ENCODE data around the gene EVA1A.

- TF ChIP-seq CTCF (IDR thresholded peaks at IDR 0.05) (no peak), POLR2A (IDR thresholded peaks at IDR 0.05) (no peak)
Observed at GRCh38 chr2:75456825-75457224, 103.9 kb downstream of the EVA1A start.

Data from testis (tissue), 2 donors.